ENCODE data around the gene ZNF318.

DNA sequence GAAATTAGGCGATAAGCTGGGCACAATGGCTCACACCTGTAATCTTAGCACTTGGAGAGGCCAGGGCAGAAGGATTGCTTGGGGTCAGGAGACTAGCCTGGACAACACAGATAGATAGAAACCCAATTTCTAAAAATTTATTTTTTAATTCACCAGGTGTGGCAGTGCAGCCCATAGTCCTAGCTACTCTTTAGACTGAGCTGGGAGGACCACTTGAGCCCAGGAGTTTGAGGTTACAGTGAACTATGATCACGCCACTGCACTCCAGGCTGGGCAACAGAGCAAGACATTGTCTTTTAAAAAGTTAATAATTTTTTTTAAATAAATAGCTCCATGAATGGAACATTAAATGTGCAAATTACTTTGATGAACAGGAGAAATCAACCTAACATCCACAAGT, 8.2 kb downstream of the ZNF318 start:
- TF ChIP-seq, protein P1, sequence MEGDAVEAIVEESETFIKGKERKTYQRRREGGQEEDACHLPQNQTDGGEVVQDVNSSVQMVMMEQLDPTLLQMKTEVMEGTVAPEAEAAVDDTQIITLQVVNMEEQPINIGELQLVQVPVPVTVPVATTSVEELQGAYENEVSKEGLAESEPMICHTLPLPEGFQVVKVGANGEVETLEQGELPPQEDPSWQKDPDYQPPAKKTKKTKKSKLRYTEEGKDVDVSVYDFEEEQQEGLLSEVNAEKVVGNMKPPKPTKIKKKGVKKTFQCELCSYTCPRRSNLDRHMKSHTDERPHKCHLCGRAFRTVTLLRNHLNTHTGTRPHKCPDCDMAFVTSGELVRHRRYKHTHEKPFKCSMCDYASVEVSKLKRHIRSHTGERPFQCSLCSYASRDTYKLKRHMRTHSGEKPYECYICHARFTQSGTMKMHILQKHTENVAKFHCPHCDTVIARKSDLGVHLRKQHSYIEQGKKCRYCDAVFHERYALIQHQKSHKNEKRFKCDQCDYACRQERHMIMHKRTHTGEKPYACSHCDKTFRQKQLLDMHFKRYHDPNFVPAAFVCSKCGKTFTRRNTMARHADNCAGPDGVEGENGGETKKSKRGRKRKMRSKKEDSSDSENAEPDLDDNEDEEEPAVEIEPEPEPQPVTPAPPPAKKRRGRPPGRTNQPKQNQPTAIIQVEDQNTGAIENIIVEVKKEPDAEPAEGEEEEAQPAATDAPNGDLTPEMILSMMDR (IDR thresholded peaks at IDR 0.05): no peak
- no peak for TF ChIP-seq POLR2A (IDR thresholded peaks at IDR 0.05)
- TF ChIP-seq EP300 (IDR thresholded peaks at IDR 0.05): no peak

All from ovary (tissue), 3 donors.